HG03066 (cell line): Measurements from ENCODE around the gene FBLN2.
"Not testable (repeated sequence)": the region's sequence is repeated elsewhere in the genome, so short reads cannot be mapped to it uniquely, and the experiment has no call there.

Experiments
- ATAC-seq: cut with Tn5 transposase; IDR thresholded peaks from one replicate; pipeline ENCODE4 v1.9.1; 2021; ENCODE audit warnings: low read depth; ENCODE audit not compliant: unreplicated experiment

Gene FBLN2

DNA sequence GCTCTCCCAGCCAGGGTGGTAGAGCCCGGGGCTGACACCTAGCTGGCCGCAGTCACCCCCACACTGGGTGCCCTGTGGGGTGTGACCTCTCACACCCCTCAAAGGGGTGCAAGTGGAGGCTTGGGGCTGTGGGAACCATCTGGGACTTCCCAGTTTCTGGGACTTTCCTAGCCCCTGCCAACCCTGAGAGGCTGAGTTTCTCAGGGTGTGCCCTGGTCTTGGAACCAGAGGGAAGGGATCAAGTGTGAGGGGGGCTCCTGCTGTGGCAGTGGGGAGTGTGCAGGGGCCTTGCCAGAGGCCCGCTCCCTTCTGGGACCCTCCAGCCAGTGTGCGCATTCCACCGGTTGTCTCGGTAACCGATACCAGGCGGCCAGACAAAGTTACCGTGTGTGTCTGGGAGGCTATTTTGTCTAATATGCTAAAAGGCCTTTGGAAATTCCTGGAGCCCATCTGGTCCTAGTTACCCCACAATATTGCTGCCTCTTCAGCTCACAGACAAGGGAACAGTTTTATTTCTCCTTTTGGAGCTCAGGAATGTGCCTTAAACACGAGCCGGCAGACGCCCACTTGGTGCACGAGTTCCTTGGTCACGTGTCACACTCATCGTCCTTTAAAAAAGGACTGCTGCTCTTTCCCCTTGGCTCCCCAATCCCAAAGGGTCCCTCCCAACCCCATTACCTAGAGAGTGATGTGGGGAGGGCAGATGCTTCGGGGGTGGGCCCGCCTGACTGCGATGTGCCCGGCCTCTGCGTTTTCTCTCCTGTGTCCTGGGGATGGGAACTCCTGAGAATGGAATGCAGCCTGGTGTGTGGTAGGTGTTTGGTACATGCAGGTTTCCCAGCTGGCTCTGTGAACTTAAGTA lies 35.6 kb upstream of the FBLN2 start:
- no peak for ATAC-seq

DNA sequence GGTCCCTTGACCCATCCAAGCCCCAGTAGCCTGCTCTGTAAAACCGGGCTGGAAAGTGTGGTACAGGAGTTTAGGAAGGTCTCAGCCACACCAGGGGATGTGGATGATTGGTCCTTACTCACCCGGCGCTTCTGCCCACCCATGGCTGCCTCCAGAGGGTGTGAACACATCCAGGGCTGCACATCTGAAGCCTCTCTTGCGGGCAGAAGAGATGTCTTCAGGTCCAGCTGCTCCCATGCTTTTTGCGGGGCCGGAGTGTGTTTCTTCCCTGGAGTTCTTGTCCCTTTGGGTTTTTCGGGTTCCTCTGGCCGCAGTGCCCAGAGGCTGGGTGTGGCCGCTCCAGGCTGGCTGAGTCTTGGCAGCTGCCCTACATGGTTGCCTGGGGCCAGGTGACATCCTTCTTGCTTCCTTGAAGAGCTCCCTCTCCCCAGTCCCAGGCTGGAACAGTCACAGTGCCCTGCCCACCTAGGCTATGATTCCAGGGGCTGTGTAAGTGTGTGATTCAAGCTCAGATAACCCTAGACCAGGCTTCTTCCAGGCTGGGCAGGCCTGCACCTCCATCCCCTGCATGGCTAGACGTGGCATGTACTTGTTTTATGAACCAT lies 34.9 kb upstream of the FBLN2 start:
- ATAC-seq, result no peak

DNA sequence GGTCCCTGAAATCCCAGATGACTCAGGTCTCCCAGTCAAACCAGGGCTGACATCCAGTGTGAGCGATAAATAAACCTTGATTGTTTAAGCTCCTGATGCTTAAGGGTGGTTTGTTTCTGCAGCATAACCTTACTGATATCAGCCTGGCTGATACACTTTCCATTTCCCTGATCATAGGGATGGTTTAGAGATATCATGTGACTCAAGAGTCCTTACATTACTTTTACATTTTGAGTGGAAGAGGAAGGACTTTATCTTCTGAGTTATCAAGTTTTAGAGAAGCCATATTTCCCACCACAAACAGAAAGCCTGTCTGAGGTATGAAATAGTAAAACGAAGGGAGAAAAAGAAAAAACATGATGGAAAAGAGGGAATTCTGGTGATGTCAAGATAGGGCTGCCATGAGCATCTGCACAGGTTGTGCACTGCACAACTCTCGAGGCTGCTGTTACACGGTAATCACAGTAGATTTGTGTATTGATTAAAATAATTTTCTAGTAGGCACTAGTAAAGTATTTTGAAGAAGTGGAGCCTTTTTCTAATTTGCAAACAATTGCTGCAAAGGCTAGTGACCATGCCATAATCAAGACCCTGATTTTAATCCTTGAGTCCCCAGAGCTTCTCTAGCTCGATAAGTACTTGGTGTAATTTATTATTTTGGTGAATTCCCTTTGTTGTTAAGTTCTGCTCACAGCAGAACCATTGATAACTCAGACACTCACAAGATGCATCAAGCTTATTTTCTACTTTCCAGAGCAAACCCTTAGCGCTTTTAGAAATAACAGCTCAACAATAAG lies 34.1 kb upstream of the FBLN2 start:
- no peak for ATAC-seq

DNA sequence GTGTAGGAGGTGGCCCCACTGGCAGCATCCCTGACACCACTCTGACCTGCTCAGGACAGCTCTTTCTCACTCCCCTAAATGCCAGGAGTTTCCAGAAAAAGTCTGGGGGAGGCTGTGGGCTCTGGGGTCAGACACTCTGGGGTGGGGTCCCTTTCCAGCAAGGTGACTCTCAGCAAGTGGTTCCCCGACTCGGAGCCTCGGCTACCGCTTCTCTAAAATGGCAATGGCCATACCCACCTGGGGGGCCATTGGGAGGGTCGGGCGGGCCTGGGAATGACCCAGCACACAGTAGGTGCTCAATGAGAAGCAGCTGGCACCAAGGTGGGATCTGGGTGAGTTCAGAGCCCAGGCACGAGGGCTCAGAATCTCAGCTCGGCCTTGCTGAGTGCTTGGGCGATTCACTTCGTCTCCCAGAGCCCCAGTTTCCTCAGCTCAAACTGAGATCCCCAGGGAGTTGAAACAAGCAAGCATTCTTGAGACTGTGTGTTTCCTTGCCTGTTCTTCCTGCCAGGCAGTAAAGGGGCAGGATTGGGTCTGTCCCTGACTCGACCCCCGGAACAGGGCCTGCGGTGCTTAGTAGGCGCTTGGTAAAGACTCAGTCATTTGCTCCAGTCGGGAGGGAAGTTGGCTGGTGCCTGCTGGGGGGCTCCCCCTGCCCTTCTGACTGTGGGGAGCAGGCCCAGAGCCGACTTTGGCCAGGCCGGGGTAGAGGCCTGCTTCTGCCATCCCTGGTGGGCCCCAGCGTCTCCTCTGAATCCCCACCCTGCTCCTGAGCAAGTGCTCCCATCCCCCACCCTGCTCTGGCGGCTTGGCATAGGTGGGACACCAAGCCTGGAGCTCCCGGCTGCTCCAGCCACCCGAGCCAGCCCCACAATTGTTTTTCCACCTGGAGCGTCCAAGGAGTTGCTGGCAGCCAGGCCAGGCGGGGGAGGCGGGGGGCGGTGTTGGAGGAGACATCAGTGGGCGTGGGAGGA lies 32.9 kb upstream of the FBLN2 start:
- ATAC-seq, result no peak

DNA sequence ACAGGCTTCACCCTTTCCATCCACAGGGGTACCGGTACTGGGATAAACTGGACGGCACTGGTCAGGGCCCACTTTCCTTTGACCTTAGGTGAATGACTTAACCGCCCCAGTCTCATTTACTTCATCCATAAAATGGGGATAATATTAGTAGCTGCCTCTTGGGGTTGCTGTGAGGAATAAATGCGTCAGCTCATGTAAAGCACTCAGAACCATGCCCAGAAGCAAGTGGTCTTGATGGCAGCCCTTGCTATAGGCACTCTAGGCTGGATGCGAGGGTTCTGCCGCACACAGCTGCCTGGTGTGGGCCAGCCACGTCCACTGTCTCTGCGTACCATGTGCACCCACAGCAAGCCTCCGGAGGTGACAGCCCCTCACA lies 32.2 kb upstream of the FBLN2 start:
- ATAC-seq, result no peak

DNA sequence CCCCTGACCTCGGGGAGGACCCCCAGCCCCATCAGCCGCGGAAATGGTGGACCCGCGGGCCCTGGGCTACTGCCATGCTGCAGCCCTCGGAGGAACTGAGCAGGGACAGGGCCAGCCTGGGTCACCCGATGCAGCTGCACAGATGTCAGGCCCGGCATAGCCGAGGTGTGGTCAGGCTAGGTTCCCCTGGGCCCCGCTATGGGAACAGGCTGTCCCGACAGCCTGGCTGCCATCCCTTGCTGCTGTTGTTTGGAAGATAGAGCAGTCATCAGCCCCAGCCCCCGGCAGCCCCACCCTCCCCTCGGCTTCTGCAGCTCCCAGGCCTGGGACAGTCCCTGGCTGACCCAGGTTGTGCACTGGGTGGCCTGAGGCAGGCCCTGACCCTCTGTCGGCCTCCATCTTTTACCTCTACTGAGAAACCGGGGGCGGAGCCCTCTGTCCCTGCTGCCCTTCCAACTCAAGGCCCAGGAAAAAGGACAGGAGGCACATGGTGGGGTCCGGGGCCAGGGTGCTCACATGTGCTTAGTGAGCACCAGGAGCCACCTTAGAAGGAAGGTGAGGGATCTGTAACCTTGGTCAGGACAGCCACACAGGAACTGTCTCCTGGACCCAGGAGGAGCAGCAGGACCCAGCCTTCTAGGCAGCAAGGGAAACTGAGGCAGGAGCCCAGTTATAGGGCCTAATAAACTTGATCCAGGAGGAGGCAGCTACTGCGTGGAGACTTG lies 31.5 kb upstream of the FBLN2 start:
- no peak for ATAC-seq

DNA sequence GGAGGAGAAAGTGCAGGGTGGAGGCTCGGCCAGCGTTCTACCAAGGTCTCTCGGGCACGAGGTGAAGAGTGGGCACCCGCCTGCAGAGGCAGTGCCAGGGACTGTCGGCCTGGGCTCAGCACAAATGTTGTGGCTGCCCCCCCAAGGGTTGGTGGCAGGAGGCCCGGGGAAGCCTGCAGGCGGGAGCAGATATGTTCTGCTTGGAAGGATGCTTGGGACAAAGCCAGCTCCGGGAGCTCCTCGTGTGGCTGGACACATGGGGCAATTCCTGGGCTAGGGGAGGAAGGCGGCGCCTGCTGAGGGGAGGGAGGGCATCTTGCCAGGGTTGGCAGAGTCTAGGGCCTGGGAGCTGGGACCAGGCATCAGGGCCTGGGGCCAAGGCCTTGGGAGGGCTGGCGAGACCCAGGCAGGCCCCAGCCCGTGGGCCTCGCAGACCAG lies 30.4 kb upstream of the FBLN2 start:
- ATAC-seq, result no peak

DNA sequence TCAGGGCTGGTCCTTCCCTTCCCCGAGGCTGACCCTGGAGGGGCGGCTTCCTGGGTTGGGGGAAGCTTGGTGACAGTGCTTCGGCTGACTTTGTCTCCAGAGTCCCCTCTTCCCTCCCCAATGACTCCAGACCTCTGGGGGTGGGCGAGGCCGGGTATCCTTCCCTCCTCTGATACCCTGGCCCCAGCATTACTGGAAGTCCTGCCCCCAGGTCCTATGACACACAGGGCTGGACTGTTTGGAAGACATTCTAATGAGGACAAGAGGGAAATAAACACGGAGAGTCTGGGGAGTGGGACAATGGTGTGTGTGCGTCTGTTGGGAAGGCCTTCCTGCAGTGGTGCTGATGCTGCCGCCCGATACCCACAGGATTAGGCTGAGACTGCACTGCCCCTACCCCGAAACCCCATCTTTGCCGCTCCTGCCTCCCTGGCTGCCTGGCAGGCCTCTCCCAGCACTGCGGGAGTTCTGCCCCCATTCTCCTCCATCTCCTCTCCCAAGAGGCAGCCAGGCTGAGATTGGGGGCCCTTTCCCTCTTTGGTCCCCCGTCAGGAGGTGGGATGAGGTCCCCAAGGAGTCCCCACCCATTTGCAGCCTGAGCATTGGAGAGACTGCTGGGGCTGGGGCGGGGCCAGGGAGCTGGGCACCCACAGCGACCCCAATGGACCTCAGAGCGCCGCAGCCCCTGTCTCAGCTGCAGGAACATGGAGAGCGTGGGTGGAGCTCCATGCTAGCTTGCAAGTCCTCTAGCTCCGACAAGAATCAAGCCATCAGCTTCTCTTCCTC lies 29.7 kb upstream of the FBLN2 start:
- no peak for ATAC-seq

DNA sequence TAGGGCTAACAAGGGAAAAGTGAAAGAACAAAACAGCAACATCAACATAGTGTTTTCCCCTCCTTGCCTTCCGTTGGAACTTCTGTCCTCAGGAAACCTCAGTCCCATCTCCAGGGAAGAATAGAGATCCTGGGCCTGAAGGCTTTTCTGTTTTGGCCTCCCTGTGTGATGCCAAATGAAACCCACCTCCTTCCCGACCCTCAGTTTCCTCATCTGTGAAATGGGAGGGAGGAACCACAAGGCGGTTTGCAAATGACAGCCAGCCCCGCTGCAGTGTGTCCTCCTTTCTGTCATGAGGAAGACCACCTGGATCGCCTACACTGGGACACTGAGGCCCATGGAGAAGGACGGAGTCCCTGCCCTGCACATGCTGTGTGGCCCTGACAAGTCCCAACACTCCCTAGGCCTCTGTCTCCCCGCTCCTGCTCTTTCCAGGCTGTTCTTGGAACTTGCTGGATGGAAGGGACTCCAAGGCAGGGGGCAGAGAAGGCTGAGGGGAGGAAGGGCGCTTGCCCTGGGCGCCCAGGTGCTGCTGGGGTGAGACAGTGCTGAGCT lies 28.5 kb upstream of the FBLN2 start:
- ATAC-seq, result no peak

DNA sequence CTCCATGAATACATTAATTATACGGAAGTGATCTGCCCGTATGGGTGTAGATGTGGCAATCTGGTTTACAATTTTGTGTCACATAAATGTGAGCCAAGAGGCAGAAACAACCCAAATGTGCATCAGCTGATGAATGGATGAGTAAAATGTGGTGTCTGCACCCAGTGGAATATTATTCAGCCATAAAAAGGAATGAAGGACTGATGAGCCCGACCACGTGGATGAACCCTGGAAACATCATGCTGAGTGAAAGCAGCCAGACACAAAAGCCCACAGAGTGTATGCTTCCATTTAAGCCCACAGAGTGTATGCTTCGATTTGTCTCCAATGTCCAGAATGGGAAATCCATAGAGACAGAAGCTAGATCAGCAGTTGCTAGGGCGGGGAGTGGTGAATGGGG lies 27.6 kb upstream of the FBLN2 start:
- ATAC-seq, result no peak

DNA sequence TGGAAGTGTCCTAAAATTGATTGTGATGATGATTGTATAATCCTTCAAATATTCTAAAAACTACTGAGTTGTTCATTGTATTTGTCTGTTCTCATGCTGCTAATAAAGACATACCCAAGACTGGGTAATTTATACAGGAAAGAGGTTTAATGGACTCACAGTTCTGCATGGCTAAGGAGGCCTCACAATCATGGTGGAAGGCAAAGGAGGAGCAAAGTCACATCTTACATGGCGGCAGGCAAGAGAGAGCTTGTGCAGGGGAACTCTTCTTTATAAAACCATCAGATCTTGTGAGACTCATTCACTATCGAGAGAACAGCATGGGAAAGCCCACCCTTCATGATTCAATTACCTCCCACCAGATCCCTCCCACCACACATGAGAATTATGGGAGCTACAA lies 27.2 kb upstream of the FBLN2 start:
- ATAC-seq, result not testable (repeated sequence)

DNA sequence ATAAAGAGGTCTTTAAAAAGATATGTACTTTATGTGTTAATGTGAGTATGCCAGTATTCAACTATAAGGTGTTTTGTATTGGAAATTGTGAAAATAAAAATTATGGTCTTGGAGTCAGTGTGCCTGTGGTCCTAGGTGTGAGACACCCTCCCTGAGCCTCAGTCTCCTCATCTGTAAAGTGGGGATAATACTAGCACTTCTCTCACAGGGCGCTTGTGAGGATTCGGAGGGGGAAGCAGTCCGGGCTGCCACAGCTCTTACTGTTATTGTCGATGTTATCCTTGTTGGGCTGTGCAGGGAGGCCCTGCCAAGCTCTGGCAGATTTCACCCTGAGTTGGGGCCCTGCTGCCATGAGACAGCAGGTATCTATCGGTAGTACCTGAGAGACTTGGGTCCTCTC lies 26.7 kb upstream of the FBLN2 start:
- ATAC-seq, result no peak

DNA sequence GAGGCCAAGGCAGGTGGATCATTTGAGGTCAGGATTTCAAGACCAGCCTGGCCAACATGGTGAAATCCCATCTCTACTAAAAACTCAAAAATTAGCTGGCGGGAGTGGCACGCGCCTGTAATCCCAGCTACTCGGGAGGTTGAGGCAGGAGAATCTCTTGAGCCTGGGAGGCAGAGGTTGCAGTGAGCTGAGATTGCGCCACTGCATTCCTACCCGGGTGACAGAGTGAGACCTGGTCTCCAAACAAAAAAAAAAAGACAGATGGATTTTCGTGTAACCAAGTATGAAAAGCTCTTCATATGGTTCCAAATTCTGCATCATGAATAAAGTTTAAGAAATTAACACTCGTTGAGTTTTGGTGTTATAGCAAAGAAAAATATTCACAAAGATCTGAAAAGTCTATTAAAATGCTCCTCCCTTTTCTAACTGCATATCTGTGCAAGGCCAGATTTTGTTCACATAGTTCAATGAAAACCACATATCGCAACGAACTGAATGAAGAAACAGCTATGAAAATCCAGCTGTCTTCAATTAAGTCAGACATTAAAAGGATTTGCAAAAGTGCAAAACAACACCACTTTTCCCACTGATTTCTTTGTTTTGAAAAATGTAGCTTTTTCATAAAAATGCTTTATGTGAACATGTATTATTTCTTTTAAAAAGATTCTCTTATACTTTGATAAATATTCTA lies 23.8 kb upstream of the FBLN2 start:
- ATAC-seq, result no peak

DNA sequence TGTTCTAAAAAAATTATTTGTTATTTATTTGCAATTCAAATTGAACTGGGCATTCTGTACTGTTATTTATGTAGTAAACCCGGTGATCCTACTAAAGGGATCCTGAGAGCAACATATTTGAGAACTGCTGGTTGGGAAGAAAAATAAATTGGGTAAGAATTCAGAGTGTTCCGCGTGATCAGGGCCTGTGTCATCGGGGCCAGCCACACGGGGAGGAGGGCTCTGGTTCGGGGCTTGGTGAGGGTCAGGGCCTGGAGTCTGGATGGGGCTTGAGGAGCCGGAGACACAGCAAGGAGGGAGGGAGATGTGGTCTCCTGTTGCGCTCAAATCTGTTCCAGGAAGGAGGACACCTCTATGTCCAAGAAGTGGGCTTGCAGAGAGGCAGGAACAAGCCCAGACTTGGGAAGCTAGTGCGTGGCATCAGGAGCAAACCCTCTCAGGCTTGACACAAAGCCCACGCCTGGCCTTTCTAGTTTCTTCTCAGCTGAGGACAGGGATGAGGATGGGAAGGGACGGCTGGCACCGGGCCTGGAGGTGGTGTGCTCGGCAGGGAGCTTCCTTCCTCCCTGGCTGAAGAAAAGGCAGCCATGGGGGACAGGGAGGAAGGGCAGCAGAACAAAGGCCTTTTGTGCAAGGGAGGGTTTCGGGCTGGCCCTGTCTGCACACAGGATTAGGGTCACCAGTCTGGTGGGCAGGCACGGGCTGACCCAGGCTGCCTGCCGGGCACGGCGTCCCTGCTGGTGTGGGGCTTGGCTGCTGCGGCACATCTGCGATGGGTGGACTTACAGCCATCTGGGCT lies 22.9 kb upstream of the FBLN2 start:
- no peak for ATAC-seq

DNA sequence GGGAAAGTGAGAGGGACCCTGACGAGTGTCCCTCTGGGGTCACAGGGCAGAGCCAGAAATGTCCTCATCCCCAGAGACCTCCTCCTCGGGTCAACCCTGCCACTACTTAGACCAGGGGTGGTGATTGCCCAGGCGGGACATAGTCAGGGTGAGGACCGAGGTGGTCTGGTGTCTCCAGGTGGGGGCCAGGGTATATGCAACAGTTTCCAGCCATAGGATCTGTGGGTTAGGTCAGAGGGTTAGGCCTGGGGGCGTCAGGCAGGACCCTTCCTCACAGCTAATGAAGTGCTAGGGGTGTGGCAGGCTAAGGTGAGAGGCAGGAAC lies 22.3 kb upstream of the FBLN2 start:
- ATAC-seq, result no peak

DNA sequence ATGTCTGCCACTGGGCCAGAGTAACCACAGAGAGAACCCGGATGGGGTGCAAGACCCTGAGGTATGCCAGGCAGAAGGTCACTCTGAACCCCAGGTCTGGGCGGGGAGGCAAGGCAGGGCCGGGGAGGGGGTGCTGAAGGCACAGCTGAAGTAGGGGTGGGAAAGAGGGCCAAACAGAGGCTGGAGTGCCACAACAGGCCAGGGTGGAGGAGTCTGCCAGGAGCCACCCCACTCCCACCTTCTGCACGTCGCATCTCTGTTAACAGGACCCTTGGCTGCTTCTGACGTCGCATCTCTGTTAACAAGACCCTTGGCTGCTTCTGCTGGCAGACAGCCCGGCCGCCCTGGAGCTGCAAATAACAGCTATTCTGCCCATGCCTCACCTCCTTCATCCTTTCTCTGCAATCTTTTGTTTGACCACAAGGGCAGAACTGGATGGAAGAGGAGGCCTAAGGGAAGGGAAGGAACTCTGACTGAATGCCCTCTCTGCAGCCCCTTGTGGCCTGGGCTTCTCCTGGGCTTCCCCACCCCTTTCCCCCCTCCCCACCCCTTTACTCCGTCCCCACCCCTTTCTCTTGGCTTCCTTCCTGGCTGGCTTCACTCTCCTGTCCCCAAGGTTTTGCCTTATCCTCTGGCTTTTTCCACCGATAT lies 20.6 kb upstream of the FBLN2 start:
- ATAC-seq, result no peak
